AG04449 (cell line): ENCODE data around the gene PRAME.

ENCODE experiments used
- CTCF ChIA-PET: fragments of 350-600 bp; formaldehyde crosslinking; extraction: SDS; loops from one replicate; lab custom pipeline; 2021; ENCODE audit warnings: antibody characterized with exemption; lab: Yijun Ruan, JAX
- POLR2A ChIA-PET: fragments of 400-600, 350-600 bp; formaldehyde crosslinking; extraction: SDS; loops from one replicate; lab custom pipeline; 2020; ENCODE audit warnings: antibody characterized with exemption, inconsistent platforms; lab: Yijun Ruan, JAX
- DNase-seq: peaks from one replicate; pipeline ENCODE4 v3.0.0-alpha.2; 2010; ENCODE audit warnings: low read depth, low spot score
- H3K4me3 ChIP-seq: 2 replicates; pipeline ENCODE4 v1.5.1; 2011; ENCODE audit warnings: low read depth, mild to moderate bottlenecking, control low read depth, low read length
- TF ChIP-seq, protein P1 (sequence below): IDR thresholded peaks from one replicate; pipeline ENCODE4 v1.5.1; 2011; ENCODE audit warnings: mild to moderate bottlenecking, moderate library complexity, low read length, control low read depth, inconsistent platforms; ENCODE audit not compliant: insufficient read depth; ENCODE audit errors: missing control alignments

PRAME gene

DNA sequence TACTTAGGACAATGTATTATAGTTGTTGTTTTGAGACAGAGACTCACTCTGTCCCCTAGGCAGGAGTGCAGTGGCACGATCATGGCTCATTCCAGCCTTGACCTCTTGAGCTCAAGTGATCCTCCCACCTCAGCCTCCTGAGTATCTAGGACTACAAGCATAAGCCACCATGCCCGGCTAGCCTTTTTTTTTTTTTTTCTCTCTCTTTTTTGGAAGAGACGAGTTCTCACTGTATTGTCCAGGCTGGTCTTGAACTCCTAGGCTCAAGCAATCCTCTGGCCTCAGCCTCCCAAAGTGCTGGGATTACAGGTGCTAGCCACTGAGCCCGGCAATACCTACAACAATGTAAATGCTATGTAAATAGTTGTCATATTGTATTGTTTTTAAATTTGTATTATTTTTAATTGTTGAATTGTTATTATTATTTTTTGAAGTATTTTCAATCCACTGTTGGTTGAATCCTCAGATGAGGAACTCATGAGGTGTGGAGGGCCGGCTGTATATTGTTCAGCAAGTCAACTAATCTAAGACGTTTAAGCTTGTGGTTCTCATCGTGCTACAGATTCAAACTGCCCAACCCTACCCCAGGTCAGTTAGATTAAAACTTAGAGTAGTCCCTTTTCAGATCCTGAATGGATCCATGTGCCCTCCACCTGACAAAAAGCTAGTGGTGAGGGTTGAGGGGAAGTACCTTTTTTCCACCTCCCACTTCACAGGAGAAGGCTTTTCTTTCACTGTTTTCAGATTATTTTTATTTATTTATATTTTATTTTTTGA, 27.1 kb downstream of the PRAME start:
- no peak overlapping the region for H3K4me3 ChIP-seq
- POLR2A ChIA-PET = no interaction called here
- TF ChIP-seq, protein P1, sequence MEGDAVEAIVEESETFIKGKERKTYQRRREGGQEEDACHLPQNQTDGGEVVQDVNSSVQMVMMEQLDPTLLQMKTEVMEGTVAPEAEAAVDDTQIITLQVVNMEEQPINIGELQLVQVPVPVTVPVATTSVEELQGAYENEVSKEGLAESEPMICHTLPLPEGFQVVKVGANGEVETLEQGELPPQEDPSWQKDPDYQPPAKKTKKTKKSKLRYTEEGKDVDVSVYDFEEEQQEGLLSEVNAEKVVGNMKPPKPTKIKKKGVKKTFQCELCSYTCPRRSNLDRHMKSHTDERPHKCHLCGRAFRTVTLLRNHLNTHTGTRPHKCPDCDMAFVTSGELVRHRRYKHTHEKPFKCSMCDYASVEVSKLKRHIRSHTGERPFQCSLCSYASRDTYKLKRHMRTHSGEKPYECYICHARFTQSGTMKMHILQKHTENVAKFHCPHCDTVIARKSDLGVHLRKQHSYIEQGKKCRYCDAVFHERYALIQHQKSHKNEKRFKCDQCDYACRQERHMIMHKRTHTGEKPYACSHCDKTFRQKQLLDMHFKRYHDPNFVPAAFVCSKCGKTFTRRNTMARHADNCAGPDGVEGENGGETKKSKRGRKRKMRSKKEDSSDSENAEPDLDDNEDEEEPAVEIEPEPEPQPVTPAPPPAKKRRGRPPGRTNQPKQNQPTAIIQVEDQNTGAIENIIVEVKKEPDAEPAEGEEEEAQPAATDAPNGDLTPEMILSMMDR = no peak
- CTCF ChIA-PET = interaction anchor here (1.3 to 1.4 kb wide), 2 partner anchors 23 kb away, joined by 3 to 4 read pairs; partner anchors contain the start of gene ZNF280B
- no peak for DNase-seq

DNA sequence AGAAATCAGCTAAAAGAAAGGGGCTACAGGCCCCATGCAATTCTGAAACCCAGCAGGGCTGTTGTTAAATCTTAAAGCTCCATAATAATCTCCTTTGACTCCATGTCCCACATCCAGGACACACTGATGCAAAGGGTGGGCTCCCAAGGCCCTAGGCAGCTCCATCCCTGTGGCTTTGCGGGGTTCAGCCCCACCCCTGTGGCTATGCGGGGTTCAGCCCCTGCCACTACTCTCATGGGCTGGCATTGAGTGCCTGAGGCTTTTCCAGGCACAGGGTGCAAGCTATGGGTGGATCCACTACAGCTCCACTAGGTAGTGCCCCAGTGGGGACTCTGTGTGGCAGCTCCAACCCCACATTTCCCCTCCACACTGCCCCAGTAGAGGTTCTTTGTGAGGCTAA, 30.3 kb downstream of the PRAME start:
- no peak overlapping the region for H3K4me3 ChIP-seq
- ChIA-PET CTCF (interaction anchor here (1.2 kb wide), 1 partner anchor 20 kb away, joined by 4 read pairs; no protein-coding TSS in a partner anchor), POLR2A (no interaction called here)
- DNase-seq = no peak
- TF ChIP-seq, protein P1 = no peak

DNA sequence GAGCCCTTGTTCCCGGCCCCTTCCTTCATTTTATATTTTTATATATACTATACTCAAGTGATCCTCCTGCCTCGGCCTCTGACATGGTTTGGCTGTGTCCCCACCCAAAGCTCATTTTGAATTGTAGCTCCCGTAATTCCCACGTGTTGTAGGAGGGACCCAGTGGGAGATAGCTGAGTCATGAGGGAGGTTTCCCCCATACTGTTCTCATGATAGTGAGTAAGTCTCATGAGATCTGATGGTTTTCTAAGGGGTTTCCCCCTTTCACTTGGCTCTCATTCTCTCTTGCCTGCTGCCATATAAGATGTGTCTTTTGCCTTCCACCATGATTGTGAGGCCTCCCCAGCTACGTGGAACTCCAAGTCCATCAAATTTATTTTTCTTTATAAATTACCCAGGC, 31.8 kb downstream of the PRAME start:
- TF ChIP-seq, protein P1 = no peak
- ChIA-PET CTCF (no interaction called here), POLR2A (no interaction called here)
- H3K4me3 ChIP-seq = no peak overlapping the region
- no peak for DNase-seq

DNA sequence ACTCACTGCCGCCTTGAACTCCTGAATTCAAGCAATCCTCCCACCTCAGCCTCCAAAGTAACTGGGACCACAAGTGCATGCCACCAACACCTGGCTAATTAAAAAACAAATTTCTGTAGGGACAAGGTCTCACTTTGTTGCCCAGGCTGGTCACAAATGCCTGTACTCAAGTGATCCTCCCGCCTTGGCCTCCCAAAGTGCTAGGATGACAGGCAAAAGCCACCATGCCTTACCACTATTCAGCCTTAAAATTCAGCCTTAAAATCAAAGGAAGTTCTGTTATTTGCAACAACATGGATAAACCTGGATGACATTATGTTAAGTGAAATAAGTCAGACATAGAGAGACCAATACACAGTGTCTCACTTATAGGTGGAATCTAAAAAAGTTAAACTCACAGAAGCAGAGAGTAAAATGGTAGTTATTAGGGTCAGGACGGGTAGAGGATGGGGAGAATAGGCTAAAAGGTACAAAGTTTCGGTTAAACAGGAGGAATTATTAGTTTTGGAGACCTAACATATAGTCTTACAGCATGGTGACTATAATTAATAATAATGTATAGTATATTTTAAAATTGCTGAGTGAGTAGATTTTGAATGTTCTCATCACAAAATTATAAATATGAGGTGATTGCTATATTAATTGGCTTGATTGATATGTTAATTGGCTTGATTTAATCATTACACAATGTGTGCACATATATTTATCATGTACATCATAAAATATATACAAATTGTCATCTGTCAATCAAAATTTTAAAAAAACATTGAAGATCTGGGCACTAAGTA, 32.7 kb downstream of the PRAME start:
- ChIA-PET CTCF (no interaction called here), POLR2A (no interaction called here)
- H3K4me3 ChIP-seq = no peak overlapping the region
- TF ChIP-seq, protein P1 = no peak
- no peak for DNase-seq

DNA sequence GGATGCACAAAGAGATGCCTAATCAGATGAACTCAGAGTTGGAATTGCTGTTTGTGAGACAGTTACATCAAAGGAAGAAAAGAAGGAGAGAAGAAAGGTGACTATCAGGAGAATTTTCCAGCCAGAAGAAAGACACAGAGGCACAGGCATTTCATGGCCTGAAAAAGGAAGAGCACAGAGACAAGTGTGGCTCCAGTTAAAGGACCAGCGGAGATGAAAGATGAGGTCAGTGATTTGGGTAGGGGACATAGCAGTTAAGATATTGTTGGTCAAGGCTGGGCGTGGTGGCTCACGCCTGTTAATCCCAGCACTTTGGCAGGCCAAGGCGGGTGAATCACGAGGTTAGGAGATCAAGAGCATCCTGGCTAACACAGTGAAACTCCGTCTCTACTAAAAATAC, 35.6 kb downstream of the PRAME start:
- no peak overlapping the region for H3K4me3 ChIP-seq
- DNase-seq = no peak
- CTCF ChIA-PET = interaction anchor here (1.6 kb wide), 1 partner anchor 14 kb away, joined by 4 read pairs; the partner anchor contains the start of gene ZNF280B
- TF ChIP-seq, protein P1 = no peak
- POLR2A ChIA-PET = no interaction called here

DNA sequence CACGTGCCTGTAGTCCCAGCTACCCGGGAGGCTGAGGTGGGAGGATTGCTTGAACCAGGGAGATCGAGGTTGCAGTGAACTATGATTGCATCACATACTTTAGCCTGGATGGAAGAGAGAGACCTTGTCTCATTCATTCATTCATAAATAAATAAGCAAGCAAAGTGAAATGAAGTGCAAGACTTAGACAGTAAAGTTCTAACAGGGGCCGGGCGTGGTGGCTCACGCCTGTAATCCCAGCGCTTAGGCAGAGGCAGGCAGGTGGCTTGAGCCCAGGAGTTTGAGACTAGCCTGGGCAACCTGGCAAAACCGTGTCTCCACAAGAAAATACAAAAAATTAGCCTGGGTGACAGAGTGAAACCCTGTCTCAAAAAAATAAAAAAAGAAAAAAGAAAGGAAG, 37.4 kb downstream of the PRAME start:
- no peak for DNase-seq
- CTCF ChIA-PET = no interaction called here
- TF ChIP-seq, protein P1 = no peak
- POLR2A ChIA-PET = no interaction called here
- H3K4me3 ChIP-seq = no peak overlapping the region
